Body of pancreas (tissue), 4 donors: ENCODE results near the gene PPP3R2.

Source experiments
- CTCF ChIP-seq, 7 experiments: fragments of 450-650 bp in 4 of 7; fragments of 200-600 bp in 3 of 7; sonication (generic) in 3 of 7; IDR thresholded peaks; one replicate each; pipeline ENCODE4 v1.5.1; 2016 to 2019; ENCODE audit warnings: antibody characterized with exemption in 7 of 7
- POLR2A ChIP-seq, 3 donors: fragments of 450-650 bp; IDR thresholded peaks; one replicate each; pipeline ENCODE4 v1.6.1; 2016; ENCODE audit warnings: antibody characterized with exemption in 3 of 3, mild to moderate bottlenecking in 2 of 3

GRCh38 chr9:101604296-101604695 lies 9.5 kb upstream of the PPP3R2 start:
- TF ChIP-seq POLR2A (IDR thresholded peaks at IDR 0.05) (no peak), CTCF (IDR thresholded peaks at IDR 0.05) (no peak)
